Measurements from ENCODE around the gene CIITA.

The CIITA gene

DNA sequence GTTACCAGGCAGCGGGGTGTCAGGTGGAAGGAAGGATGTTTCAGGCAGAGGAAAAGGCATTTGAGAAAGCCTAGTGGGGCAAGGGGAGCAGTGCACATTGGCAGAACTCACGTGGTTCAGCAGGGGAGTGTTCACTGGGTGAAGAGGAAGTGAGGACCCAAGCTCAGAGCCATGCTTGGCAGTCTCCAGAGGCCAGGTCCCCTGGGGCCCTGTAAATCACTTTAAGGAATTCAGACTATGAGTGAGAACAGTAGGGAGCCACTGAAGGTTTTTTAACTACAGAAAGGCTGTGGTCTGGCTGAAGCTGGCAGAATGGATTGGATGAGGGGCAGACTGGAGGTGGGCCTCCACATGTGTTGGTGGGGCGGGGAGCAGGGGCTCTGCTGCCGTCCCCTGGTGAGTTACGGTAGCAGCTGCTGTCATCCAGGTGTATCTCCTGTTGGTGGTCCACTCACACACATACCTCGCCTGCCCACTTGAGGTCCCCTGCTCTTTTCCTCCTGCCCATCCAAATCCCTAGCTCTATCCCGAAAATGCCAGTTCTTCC is 72.5 kb downstream of the CIITA start:
- H3K27ac ChIP-seq, result no peak overlapping the region
- TF ChIP-seq, protein P1, sequence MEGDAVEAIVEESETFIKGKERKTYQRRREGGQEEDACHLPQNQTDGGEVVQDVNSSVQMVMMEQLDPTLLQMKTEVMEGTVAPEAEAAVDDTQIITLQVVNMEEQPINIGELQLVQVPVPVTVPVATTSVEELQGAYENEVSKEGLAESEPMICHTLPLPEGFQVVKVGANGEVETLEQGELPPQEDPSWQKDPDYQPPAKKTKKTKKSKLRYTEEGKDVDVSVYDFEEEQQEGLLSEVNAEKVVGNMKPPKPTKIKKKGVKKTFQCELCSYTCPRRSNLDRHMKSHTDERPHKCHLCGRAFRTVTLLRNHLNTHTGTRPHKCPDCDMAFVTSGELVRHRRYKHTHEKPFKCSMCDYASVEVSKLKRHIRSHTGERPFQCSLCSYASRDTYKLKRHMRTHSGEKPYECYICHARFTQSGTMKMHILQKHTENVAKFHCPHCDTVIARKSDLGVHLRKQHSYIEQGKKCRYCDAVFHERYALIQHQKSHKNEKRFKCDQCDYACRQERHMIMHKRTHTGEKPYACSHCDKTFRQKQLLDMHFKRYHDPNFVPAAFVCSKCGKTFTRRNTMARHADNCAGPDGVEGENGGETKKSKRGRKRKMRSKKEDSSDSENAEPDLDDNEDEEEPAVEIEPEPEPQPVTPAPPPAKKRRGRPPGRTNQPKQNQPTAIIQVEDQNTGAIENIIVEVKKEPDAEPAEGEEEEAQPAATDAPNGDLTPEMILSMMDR (conservative IDR thresholded peaks at IDR 0.05), result no peak

DNA sequence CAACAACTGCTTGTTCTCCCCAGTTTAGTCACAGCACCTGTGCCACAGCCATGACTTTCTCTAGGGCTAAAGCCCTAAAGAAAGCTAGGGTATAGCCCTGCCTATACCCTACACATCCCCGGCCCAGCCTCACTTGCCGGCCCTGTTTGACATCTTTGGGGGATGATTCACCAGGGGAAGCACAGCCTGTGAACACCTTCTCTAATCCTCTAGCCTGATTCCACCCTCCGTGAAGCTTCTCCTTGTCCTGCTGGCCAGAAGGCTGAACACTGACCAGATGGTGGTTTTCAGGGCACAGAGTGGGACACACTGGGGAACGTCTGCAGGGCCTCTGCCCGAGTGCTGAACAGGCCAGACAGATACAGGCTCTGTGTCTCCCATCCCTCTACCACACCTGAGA is 73.4 kb downstream of the CIITA start:
- no peak overlapping the region for H3K27ac ChIP-seq
- TF ChIP-seq, protein P1 (conservative IDR thresholded peaks at IDR 0.05), result no peak

DNA sequence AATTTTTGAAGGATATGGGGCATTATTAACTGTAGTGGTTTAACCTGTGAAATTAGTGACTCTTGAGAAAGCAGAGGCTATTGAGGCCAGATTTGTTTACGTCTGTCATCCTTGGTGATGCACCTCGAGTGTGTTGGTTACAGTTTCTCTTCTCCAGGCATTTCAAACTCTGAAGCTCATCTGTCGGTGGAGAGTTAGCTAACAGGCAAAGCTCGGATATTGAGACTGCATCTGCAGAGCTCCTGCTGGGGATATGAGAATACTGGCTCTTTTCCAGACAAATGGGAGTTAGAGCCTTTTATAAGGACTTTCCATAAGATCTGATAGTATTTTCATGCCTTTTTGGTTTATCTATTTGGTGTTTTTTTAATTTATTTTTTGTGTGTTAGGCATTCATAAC is 74.0 kb downstream of the CIITA start:
- no peak overlapping the region for H3K27ac ChIP-seq
- TF ChIP-seq, protein P1 (conservative IDR thresholded peaks at IDR 0.05), result no peak

DNA sequence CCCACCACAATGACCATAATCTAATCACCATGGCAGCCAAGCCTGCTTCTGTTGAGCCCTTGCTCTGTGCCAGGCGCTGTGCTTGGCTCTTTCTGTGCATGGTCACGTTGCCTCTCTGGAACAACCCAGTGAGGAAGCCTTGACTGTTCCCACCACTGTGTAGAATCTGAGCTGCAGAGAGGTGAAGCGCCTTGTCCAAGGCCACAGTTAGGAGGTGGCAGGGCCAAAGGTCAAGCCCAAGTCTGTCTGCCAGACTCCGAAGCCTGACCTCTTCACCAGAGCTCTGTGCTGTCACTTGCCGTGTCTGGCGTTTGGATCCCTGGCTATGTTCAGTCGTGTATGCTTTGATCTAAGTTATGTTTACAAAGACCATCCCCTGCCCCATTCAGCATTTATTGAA is 77.9 kb downstream of the CIITA start:
- TF ChIP-seq, protein P1 (conservative IDR thresholded peaks at IDR 0.05), result no peak
- H3K27ac ChIP-seq, result no peak overlapping the region

DNA sequence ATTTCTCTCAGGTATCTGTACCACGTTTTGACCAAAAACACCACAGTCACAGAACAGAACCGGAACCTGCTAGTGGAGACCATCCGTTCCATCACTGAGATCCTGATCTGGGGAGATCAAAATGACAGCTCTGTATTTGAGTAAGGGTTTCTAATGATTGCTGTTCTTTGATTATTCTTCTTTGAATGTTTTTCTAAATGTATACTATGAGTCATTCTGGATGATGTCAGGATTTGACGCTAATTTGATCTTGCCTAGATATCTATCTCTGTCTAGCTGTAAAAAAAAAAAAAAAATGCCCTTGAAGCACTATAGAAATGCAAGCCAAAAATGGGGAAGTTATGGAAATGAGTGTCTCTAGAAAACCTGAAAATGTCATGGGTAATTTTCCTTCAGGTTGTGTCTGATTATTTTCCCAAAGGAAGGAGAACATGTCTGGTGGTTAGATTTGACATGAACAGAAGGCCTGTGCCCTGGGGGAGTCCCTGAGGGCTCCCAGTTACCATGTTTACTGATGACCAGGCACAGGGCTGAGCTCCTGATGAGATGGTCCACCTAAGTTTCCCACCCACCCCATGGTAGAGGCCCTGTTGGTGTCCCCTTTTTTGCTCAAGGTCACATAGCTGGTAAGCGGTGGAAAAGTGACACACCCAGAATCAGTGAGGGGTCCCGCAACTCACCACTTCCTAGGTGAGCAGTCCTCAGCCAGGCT is 80.9 kb downstream of the CIITA start:
- TF ChIP-seq, protein P1 (conservative IDR thresholded peaks at IDR 0.05), result no peak
- H3K27ac ChIP-seq, result no peak overlapping the region

DNA sequence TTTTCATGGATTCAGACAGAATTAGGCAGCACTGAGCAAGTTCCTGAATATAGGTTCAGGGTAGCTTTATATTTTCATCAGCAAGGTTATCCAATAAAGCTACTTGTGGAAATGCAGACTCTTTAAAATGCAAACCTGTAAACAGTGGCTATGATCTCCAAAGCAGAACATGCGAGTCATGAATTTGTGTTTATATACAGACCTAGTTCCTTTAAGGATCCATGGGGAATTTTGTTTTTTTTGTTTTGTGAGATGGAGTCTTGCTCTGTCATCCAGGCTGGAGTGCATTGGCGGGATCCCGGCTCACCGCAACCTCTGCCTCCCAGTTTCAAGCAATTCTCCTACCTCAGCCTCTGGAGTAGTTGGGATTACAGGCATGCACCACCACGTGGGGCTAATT is 82.2 kb downstream of the CIITA start:
- no peak overlapping the region for H3K27ac ChIP-seq
- TF ChIP-seq, protein P1 (conservative IDR thresholded peaks at IDR 0.05), result no peak

DNA sequence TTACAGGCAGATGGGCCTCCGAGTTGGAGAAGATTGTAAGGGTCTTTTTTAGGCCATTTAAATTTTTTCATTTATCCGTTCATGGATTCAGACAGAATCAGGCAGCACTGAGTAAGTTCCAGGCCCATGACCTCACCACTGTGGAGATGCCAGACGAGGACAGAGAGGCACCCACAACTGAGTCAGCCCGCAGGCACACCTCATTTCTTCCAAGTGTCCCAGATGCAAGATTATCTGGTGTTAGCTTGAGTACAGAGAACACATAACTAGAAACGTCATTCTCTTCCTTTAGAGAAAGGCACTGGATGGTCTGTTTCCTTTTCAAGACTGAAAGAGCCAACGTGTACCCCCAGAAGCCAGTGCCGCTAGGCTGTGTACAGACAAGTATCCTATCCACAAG is 84.2 kb downstream of the CIITA start:
- TF ChIP-seq, protein P1 (conservative IDR thresholded peaks at IDR 0.05), result no peak
- no peak overlapping the region for H3K27ac ChIP-seq

All from VCaP (cell line).